ENCODE data around the gene SYTL2.

The SYTL2 gene

GRCh38 chr11:85827748-85828639, 17.1 kb upstream of the SYTL2 start:
- DNase-seq = peak; percentile 97

- DNase-seq = peak; percentile 48
Measured at GRCh38 chr11:85826116-85826855, 15.3 kb upstream of the SYTL2 start.

DNA sequence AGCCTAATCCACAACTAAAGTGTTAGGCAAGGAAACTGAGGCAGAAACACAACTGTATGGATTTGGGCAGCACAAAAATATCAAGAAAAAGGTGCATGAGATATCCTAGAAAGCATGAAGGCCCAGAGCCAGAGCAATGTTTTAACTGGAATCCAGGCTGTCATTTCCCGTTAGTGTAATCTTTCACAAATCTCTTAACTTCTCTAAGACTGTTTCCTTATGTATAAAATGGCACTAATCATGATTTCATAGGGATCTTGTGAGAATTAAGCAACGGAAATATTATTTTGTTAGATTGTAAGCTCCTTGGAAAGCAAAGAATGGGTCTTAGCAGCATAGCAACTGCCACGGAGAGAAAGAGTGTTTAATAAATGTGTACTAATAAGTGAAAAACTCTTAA, 14.7 kb upstream of the SYTL2 start:
- no peak for DNase-seq

DNA sequence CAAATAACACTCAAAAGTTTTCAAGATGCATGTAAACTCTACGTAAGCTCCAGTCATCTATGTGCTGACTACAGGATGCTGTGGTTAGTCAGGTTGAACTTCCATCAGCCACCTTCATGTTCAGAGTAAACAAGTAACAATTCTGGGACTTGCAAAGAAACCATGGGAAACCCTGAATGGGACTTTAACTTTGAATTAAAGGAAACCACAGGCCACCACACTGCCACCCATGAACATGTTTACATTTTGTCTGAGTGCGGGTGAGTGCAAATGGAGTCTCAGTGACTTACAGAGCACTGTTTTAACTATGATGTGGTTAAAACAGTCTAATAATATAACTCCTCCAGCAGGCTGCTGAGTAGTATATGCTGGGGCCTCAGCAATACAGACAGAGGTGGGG, 12.9 kb upstream of the SYTL2 start:
- no peak for DNase-seq

GRCh38 chr11:85822814-85823213, 11.9 kb upstream of the SYTL2 start:
- peak; percentile 67 for DNase-seq

GRCh38 chr11:85821636-85822035, 10.7 kb upstream of the SYTL2 start:
- DNase-seq = peak; percentile 61

DNA sequence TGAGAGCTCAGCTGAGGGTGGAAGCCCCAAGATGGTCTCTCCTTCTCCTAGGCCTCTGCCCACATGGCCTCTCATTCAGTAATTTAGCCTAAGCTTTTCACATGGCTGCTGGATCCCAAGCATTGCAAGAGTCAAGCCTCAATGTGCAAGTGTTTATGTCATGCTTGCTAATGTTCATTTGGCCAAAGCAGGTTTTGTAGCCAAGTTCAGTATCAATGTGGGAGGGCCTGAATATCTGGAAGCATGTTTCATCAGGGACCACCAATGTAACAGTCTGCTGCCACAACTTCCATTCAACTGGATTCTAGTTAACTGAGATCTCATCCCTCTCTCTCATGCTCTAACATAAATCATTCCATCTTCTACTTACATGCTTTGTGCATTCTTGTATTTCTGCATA, 8.5 kb upstream of the SYTL2 start:
- DNase-seq = no peak

DNA sequence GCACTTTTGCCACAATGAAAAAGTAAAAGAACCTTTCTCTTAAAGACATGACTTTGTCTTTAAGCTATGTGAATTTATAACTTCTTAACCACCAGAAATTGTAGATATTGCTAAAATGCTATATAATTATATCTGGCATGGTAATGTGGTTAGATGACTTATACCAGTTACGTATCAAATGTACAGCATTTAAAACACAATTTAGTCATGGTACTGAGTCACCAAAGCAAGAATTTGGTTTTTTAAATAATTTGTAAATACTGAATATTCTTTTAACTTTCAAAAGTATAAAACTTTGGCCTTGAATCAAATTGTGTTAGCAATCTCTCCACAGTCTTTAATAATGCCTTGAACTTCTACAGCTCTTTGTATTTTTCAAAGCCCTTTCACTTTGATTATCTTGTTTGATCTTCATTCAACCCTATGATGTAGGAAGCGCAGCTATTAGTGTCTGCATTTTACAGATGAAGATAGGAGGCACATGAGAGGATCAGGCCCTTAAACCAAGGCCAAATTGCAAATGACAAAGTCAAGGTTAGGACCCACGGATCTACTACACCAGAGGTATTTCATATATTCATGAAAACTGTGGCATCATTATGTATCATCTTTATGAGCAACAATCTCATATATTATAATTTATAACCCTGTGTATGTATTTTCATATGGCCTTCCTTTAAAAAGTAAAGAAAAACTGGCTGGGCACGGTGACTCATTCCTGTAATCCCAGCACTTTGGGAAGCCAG, 4.4 kb upstream of the SYTL2 start:
- peak; percentile 87 for DNase-seq

DNA sequence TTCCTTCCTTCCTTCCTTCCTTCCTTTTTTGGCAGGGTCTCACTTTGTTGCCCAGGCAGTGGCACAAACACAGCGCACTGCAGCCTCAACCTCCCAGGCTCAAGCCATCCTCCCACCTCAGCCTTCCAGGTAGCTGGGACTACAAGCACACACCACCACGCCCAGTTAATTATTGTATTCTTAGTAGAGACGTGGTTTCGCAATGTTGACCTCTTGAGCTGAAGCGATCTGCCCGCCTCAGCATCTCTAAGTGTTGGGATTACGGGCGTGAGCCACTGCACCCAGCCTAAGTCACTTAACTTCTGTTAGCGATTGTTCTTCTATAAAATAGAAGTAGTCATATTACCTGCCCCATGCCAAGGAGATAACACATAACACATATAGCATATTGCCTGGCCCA, 2.8 kb upstream of the SYTL2 start:
- no peak for DNase-seq

DNA sequence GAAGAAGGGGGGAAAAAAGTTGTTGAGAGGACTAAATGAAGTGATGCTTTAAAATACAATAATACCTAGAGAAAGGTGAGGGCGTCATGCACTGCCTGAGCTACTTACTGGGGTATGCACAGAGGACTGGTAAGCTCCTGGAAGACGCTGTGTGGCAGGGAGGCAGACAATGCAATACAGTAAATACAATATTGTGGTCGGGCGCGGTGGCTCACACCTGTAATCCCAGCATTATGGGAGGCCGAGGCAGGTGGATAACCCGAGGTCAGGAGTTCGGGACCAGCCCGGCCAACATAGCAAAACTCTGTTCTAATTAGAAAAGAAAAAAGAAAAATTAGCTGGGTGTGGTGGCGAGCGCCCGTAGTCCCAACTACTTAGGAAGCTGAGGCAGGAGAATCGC, 683 bp upstream of the SYTL2 start:
- no peak for DNase-seq

DNA sequence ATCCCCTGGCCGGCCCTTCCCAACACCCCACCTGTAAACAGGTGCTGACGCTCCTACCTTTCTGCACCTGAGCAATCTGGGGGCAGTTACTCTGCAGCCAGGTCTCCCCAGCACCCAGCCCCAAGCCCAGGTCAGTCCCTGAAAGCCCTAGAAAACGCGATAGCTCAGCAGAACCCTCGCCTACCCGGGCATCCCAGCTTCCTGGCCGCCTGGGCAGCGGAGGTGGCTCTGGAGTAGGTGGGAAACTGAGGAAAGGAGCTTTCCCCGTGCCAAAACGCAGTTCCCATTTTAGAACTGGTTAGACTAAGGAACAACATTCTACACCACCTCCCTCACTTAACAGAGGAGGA, 445 bp downstream of the SYTL2 start:
- DNase-seq = no peak

DNA sequence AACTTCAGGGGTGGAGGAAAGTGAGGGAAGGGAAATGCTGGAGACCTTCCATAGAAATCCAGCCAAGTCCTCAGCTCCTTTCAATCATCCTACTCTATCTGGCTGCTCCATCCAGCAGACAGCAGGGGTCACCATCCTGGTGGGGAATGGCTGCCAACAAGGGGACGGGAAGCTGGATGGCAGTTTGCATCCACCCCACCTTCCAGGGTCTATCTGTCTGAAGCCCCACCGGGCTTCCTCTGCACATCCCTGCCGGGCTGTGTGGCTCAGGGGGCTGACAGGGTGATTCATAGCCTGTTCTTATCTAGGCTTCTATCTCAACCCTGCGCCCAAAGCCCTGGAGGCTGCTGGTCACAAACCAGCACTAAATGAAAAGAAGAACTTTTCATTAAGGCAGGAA, 1.1 kb downstream of the SYTL2 start:
- DNase-seq = peak; percentile 42

DNA sequence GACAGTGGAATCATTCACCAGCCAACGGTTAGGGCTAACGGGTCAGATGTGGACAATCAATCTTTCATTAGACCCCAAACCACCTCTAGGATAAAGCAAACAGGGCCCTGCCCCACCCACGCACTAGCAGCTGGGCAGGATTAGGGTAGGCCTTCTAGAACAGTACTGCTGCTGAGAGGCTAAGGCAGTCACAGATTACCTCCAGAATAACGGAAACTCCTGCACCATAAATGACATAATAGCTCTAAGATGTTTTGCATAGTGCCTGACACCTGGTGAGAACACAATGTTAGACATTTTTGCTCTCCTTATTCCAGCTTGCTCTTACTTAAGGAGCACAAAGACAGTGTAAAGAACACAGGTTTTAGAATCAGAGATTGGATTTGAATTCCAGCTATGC, 1.8 kb downstream of the SYTL2 start:
- DNase-seq = no peak

- DNase-seq = no peak
Measured at GRCh38 chr11:85806876-85807275, 4.1 kb downstream of the SYTL2 start.

- no peak for DNase-seq
Measured at GRCh38 chr11:85806016-85806415, 4.9 kb downstream of the SYTL2 start.

DNA sequence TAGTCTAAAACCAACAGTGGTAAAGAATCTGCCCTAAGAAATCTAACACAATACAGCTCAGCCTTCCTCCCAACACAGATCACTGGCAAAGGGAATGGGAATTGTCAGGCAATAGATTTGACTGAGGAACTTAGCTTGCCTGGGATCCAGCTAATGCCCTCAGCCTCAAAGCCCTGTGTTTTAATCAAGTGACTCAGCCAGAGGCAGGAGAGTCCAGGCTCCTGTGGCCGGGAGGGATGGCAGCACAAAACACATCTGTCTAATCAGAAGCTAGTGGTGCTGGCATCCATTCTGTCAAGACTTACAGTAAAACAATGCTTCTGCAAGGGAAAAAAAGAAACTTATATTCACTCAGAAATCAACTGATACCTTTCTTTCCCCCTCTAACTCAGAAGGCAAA, 5.6 kb downstream of the SYTL2 start:
- no peak for DNase-seq

DNA sequence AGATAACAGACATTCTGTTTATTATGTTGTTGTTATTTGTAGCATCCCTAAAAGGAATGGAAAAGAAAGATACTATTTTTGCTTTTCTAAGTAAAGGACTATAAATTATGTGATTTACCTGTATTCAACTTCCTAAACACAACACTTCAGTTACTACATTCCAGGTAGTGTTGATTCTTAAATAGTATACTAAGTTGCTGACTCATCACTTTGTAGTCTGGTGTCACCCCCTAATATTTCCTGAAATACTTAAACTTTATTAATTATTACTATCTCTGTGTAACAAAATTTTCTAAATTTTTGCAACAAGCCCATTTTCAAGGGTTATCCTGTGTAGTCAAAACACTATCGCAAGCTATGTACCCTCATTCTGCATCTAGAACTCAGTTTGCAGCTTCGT, 7.0 kb downstream of the SYTL2 start:
- DNase-seq = no peak

GRCh38 chr11:85803303-85803702, 7.6 kb downstream of the SYTL2 start:
- DNase-seq = no peak

GRCh38 chr11:85801527-85801926, 9.4 kb downstream of the SYTL2 start:
- no peak for DNase-seq

GRCh38 chr11:85800595-85801342, 10.2 kb downstream of the SYTL2 start:
- DNase-seq = no peak

DNA sequence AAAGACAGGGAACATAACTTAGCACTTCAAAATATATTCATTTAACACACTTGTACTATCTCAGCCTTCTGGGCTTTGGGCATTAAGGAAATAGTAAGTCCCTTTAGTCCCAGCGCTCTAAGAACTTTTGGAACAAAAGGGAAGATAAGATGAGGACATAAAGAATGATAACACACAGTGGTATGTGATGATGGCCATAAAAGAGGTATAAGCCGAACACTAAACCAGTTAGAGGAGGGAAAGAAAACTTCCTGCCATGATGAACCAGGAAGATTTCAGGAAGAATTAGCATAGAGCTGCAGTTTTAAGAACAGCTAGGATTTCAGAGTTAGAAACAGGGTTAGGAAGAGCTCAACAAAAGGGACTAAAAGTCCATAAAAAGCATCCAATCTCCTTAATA, 11.8 kb downstream of the SYTL2 start:
- no peak for DNase-seq

DNA sequence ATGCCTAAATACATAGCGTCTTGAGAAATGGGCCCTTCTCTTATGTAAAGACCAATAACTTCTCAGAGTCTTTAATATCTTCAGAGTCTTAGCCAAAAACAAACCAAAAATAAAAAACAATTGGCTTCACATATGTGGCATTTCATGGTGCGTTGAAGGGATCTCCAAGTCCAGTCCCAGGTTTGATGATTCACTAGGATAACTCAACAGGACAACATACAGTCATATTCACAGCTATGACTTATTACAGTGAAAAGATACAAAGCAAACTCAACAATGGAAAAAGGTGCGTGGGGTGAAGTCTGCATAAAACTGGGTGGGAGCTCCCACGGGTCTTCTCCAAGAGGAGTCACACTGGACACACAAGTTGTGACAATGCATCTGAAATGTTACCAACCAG, 12.6 kb downstream of the SYTL2 start:
- DNase-seq = no peak
